Mesothelial cell of epicardium (in vitro differentiated cells): Measurements from ENCODE around the gene ZDHHC12. TPM values are rescaled to one million over a fixed set of nuclear protein-coding genes. Genes with fewer than 3 reads are reported as not detected.

Experiments
- DNase-seq, 2 experiments: peaks; one replicate each; pipeline ENCODE4 v3.0.0; 2021; ENCODE audit warnings: low spot score in 2 of 2; ENCODE audit not compliant: unreplicated experiment in 2 of 2
- H3K27ac Mint-ChIP-seq: 2 replicates; pipeline ENCODE4 v1.8.0; 2021; ENCODE audit warnings: mixed read lengths
- H3K27me3 Mint-ChIP-seq: 2 replicates; pipeline ENCODE4 v1.8.0; 2021; ENCODE audit warnings: low read depth, mixed read lengths
- H3K36me3 Mint-ChIP-seq: 2 replicates; pipeline ENCODE4 v1.8.0; 2021; ENCODE audit warnings: mixed read lengths
- H3K4me1 Mint-ChIP-seq: 2 replicates; pipeline ENCODE4 v1.8.0; 2021; ENCODE audit warnings: mixed read lengths
- H3K4me3 Mint-ChIP-seq: 2 replicates; pipeline ENCODE4 v1.8.0; 2021; ENCODE audit warnings: mild to moderate bottlenecking, moderate library complexity, mixed read lengths
- H3K9me3 Mint-ChIP-seq: 2 replicates; pipeline ENCODE4 v1.8.0; 2021; ENCODE audit warnings: mixed read lengths
- total RNA-seq: library from RNA; stranded (reverse); gene quantifications from 3 replicates; pipeline ENCODE4 v1.2.1, GENCODE V29; 2021
- TF ChIP-seq, protein P1 (sequence below): fragments of 200-600 bp; sonication (generic); IDR thresholded peaks from one replicate; pipeline ENCODE4 v1.5.0; 2021; ENCODE audit warnings: antibody characterized with exemption; ENCODE audit not compliant: unreplicated experiment

ZDHHC12 gene
- total RNA-seq, 1 donor from 2014 or later, result 21.6 TPM

DNA sequence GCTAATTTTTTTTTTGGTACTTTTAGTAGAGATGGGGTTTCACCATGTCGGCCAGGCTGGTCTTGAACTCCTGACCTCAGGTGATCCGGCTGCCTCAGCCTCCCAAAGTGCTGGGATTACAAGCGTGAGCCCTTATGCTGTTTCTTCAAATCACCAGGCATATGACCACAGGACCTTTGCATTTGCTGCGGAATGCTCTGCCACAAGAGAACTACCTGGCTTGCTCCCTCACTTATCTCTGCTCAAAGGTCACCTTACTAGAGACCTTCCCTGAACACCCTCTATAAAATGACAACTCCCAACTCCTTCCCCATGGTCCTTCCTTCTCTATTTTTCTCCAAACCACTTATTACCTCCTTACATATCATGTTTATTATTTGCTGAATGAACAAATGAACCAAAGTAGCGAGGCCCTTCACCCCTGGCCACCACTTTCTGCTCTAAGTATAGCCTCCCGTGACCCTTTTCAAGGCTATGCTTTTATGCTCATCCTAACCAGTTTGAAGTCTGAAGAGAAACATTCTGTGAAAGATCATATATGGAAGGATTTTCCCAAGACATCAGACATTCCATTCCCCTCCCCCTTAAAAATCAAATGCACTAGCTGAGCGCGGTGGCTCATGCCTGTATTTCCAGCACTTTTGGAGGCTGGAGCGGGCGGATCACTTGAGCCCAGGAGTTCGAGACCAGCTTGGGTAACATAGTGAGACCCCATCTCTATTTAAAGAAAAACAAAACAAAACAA lies 46.5 kb upstream of the ZDHHC12 start:
- Mint-ChIP-seq H3K36me3 (peaks cover 4% of the 10 kb centered on the region), H3K4me3 (peak overlapping the region; percentile 93), H3K4me1 (peaks cover 17% of the 10 kb centered on the region), H3K9me3 (no peaks in the 10 kb centered on the region), H3K27me3 (no peaks in the 10 kb centered on the region), H3K27ac (peak overlapping the region; percentile 97)
- DNase-seq, result no peak
- TF ChIP-seq, protein P1, sequence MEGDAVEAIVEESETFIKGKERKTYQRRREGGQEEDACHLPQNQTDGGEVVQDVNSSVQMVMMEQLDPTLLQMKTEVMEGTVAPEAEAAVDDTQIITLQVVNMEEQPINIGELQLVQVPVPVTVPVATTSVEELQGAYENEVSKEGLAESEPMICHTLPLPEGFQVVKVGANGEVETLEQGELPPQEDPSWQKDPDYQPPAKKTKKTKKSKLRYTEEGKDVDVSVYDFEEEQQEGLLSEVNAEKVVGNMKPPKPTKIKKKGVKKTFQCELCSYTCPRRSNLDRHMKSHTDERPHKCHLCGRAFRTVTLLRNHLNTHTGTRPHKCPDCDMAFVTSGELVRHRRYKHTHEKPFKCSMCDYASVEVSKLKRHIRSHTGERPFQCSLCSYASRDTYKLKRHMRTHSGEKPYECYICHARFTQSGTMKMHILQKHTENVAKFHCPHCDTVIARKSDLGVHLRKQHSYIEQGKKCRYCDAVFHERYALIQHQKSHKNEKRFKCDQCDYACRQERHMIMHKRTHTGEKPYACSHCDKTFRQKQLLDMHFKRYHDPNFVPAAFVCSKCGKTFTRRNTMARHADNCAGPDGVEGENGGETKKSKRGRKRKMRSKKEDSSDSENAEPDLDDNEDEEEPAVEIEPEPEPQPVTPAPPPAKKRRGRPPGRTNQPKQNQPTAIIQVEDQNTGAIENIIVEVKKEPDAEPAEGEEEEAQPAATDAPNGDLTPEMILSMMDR, result no peak

DNA sequence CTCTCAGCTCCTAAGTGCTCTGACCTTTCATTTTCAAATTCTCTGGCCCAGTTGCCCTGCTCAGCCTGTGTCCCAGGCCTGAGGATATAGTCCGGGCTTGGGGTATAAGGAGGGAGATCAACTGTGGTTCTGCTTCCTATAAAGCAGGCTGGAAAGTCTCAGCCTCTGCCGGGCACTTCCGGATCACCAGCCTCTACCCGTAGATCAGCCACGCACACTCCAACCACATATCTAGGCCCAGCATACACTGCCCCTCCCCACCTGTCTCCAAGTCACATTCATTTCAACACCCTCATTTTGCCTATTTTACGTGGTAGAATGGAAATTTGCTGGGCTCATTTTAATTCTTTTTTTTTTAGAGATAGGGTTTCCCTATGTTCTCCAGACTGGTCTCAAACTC lies 44.7 kb upstream of the ZDHHC12 start:
- DNase-seq, result no peak
- Mint-ChIP-seq H3K4me1 (peaks cover 17% of the 10 kb centered on the region), H3K36me3 (peaks cover 4% of the 10 kb centered on the region), H3K27me3 (no peaks in the 10 kb centered on the region), H3K27ac (no peak overlapping the region), H3K9me3 (no peaks in the 10 kb centered on the region), H3K4me3 (no peak overlapping the region)
- TF ChIP-seq, protein P1, result no peak

DNA sequence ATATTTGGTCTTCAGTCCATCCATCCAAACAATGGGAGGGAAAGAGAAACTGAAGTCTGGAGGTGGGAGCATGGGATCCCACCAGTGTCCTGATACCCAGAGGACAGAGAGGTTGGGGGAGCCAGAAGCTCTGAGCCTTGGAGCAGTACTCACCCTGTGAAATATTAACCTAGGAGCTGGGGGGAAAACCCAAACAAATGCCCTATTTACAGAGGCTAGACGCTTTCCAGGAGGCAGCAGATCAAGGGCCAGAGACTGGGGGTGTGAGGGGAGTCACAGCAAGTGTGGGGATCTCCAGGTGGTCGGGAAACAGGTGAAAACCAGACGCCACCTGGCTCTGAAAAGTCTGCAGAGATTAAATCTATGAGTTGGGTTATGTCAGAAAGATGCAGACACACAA lies 41.6 kb upstream of the ZDHHC12 start:
- H3K9me3 Mint-ChIP-seq, result no peaks in the 10 kb centered on the region
- no peak overlapping the region for H3K27ac Mint-ChIP-seq
- H3K4me3 Mint-ChIP-seq, result no peak overlapping the region
- no peaks in the 10 kb centered on the region for H3K27me3 Mint-ChIP-seq
- DNase-seq, result no peak
- peaks cover 6% of the 10 kb centered on the region for H3K4me1 Mint-ChIP-seq
- TF ChIP-seq, protein P1, result no peak
- H3K36me3 Mint-ChIP-seq, result peaks cover 4% of the 10 kb centered on the region

DNA sequence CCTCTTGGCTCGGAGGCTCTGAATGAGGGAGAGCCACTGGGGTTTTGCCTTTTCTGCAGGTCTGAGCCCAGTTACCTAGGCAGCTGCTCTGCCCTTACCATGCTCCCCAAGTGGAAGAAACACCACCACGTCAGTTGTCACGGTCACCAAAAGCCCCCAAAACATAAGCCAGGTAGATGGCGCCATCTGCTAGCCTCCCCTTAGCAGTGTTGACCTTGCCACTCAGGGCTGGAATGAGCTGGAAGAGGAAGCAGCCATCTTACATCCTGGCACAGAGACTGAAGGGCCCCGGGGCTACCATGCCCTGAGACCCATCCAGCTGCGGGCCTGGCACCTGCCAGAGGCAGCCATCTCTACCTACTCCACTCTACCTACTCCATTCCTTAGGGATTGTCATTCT lies 40.4 kb upstream of the ZDHHC12 start:
- no peaks in the 10 kb centered on the region for H3K4me1 Mint-ChIP-seq
- H3K36me3 Mint-ChIP-seq, result peaks cover 4% of the 10 kb centered on the region
- no peak overlapping the region for H3K4me3 Mint-ChIP-seq
- no peak for DNase-seq
- H3K9me3 Mint-ChIP-seq, result no peaks in the 10 kb centered on the region
- no peaks in the 10 kb centered on the region for H3K27me3 Mint-ChIP-seq
- TF ChIP-seq, protein P1, result no peak
- no peak overlapping the region for H3K27ac Mint-ChIP-seq

DNA sequence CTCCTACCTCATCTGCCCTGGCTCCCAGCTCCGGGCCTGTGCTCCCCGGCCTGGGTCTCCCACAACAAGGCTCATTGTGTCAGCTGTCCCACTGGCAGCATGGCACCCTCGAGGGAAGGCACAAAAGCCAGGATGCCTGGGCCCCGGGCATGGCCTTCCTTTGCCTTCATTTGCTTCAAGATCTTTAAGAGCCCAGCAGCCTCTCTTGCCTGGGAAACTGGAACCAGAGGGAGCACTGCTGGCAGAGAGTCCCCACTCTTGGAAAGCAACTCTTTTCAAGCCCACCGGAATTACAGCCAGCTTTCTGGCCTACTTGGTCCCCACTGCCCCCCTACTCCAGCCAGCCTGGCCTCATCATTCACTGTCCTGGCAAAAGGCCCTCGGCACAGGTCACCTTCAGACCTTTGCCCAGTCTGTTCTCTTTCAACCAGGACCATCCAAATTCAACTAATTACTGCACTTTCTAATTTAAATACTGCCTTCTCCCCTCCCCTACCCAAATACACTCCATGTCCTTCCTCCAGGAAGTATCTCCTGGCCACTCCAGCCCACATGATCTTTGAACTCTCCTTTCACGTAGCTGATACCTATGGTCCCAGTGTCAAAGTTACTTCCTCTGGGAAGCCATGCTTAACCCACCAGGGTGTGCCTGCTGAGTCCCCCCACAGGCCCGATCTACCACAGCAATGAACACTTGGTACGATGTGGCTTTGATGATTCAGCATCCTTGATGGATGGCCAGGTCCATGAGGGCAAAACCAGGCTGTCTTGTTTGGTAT lies 38.9 kb upstream of the ZDHHC12 start:
- no peak for DNase-seq
- TF ChIP-seq, protein P1, result no peak
- no peaks in the 10 kb centered on the region for H3K9me3 Mint-ChIP-seq
- no peak overlapping the region for H3K4me3 Mint-ChIP-seq
- no peak overlapping the region for H3K27ac Mint-ChIP-seq
- no peaks in the 10 kb centered on the region for H3K4me1 Mint-ChIP-seq
- H3K36me3 Mint-ChIP-seq, result peaks cover 3% of the 10 kb centered on the region
- no peaks in the 10 kb centered on the region for H3K27me3 Mint-ChIP-seq
